SK-N-SH (cell line): ENCODE measurements around the gene PPP1R3F. TPM values are rescaled to one million over a fixed set of nuclear protein-coding genes. Genes with fewer than 3 reads are reported as not detected.

Experiments used
- CTCF ChIA-PET: fragments of 300-600, 350-600 bp; formaldehyde crosslinking; extraction: SDS; loops from one replicate; lab custom pipeline; 2021; lab: Yijun Ruan, JAX
- POLR2A ChIA-PET: fragments of 350-600 bp; sonication (Branson Sonifier 250); formaldehyde crosslinking; extraction: SDS; loops from one replicate; lab custom pipeline; 2020; ENCODE audit warnings: antibody characterized with exemption, inconsistent platforms; lab: Yijun Ruan, JAX
- DNase-seq: peaks from one replicate; pipeline ENCODE4 v3.0.0; 2012
- H2AFZ ChIP-seq: fragments of 200-600 bp; sonication (generic); 2 replicates; pipeline ENCODE4 v1.8.1; 2016; ENCODE audit warnings: antibody characterized with exemption, mild to moderate bottlenecking, low read depth
- H3F3A ChIP-seq: fragments of 200-600 bp; sonication (generic); replicated peaks from 2 replicates; pipeline ENCODE3; 2016; ENCODE audit warnings: antibody characterized with exemption, mild to moderate bottlenecking; ENCODE audit not compliant: insufficient read depth
- H3K27ac ChIP-seq, 2 experiments: fragments of 200-500 bp in 1 of 2; fragments of 200-600 bp in 1 of 2; sonication (Bioruptor generic) in 1 of 2; sonication (generic), shearing (Covaris generic) in 1 of 2; 2 replicates each; pipeline versions ENCODE4 v1.5.1 to v1.6.1; 2014 to 2016; ENCODE audit warnings: low read depth in 2 of 2, inconsistent platforms in 1 of 2, low read length in 1 of 2, mild to moderate bottlenecking in 1 of 2, mixed read lengths in 1 of 2
- H3K27me3 ChIP-seq: fragments of 200-600 bp; sonication (generic), shearing (Covaris generic); 2 replicates; pipeline ENCODE4 v1.6.1; 2016; ENCODE audit warnings: mixed run types; ENCODE audit not compliant: insufficient read depth
- H3K36me3 ChIP-seq, 2 experiments: fragments of 200-500 bp in 1 of 2; fragments of 200-600 bp in 1 of 2; sonication (Bioruptor generic) in 1 of 2; sonication (generic) in 1 of 2; replicated peaks in 1 of 2; 2 replicates each; pipeline versions ENCODE3 to v1.5.1; 2014 to 2016; ENCODE audit warnings: low read length in 1 of 2, mild to moderate bottlenecking in 1 of 2; ENCODE audit not compliant: insufficient read depth in 2 of 2, control insufficient read depth in 1 of 2
- H3K4me1 ChIP-seq, 2 experiments: fragments of 200-500 bp in 1 of 2; fragments of 200-600 bp in 1 of 2; sonication (Bioruptor generic) in 1 of 2; sonication (generic), shearing (Covaris generic) in 1 of 2; 2 replicates each; pipeline versions ENCODE4 v1.5.1 to v1.6.1; 2014 to 2016; ENCODE audit warnings: low read depth in 1 of 2, low read length in 1 of 2, mixed run types in 1 of 2; ENCODE audit not compliant: insufficient read depth in 2 of 2, control insufficient read depth in 1 of 2
- H3K4me2 ChIP-seq: fragments of 200-600 bp; sonication (generic), shearing (Covaris generic); 2 replicates; pipeline ENCODE4 v1.6.1; 2017; ENCODE audit warnings: mixed run types
- H3K4me3 ChIP-seq, 2 experiments: fragments of 200-500 bp in 1 of 2; fragments of 200-600 bp in 1 of 2; sonication (Bioruptor generic) in 1 of 2; sonication (generic), shearing (Covaris generic) in 1 of 2; 2 replicates each; pipeline versions ENCODE4 v1.5.1 to v1.8.1; 2014 to 2016; ENCODE audit warnings: low read depth in 2 of 2, inconsistent platforms in 1 of 2, low read length in 1 of 2, mild to moderate bottlenecking in 1 of 2, mixed read lengths in 1 of 2, moderate library complexity in 1 of 2
- H3K79me2 ChIP-seq: fragments of 200-600 bp; sonication (generic); 2 replicates; pipeline ENCODE4 v1.8.1; 2017; ENCODE audit warnings: mild to moderate bottlenecking; ENCODE audit not compliant: insufficient read depth
- H3K9ac ChIP-seq: fragments of 200-600 bp; sonication (generic); 2 replicates; pipeline ENCODE4 v1.6.1; 2017; ENCODE audit warnings: mixed run types
- H3K9me2 ChIP-seq: fragments of 200-600 bp; sonication (generic); 2 replicates; pipeline ENCODE4 v1.6.1; 2017; ENCODE audit warnings: mixed run types
- H3K9me3 ChIP-seq: fragments of 200-600 bp; sonication (generic); 2 replicates; pipeline ENCODE4 v1.6.1; 2017; ENCODE audit warnings: mixed run types, mild to moderate bottlenecking, moderate library complexity
- H4K20me1 ChIP-seq: fragments of 200-600 bp; sonication (generic); 2 replicates; pipeline ENCODE4 v1.6.1; 2017; ENCODE audit warnings: mild to moderate bottlenecking, mixed run types; ENCODE audit not compliant: insufficient read depth
- CHD2 ChIP-seq: fragments of 150-350 bp; IDR thresholded peaks from 2 replicates; pipeline ENCODE4 v1.6.1; 2018; ENCODE audit warnings: low read length; ENCODE audit not compliant: partially characterized antibody
- EZH2phosphoT487 ChIP-seq: fragments of 200-600 bp; sonication (generic); IDR thresholded peaks from 2 replicates; pipeline ENCODE4 v1.6.1; 2017; ENCODE audit warnings: low read depth, mixed run types, mild to moderate bottlenecking, antibody characterized with exemption, moderate library complexity, borderline replicate concordance
- GABPA ChIP-seq: IDR thresholded peaks from 2 replicates; pipeline ENCODE4 v1.4.0; 2012; ENCODE audit warnings: low read depth, mild to moderate bottlenecking
- GATA2 ChIP-seq: sonication (generic); formaldehyde crosslinking; IDR thresholded peaks from 2 replicates; pipeline ENCODE4 v1.5.0; 2020; ENCODE audit warnings: mild to moderate bottlenecking, missing genetic modification reagents
- MEF2A ChIP-seq: IDR thresholded peaks from 2 replicates; pipeline ENCODE4 v1.4.0; 2012; ENCODE audit warnings: low read depth, borderline replicate concordance
- NFIC ChIP-seq: IDR thresholded peaks from 2 replicates; pipeline ENCODE4 v1.4.0; 2012; ENCODE audit warnings: borderline replicate concordance
- PBX3 ChIP-seq: IDR thresholded peaks from 2 replicates; pipeline ENCODE4; 2012
- POLR2AphosphoS5 ChIP-seq: IDR thresholded peaks from 2 replicates; pipeline ENCODE4 v1.6.1; 2012; ENCODE audit warnings: low read depth, low read length
- RAD21 ChIP-seq: IDR thresholded peaks from 2 replicates; pipeline ENCODE4 v1.6.1; 2012; ENCODE audit warnings: mild to moderate bottlenecking, low read length
- REST ChIP-seq: IDR thresholded peaks from 2 replicates; pipeline ENCODE4 v1.6.1; 2012; ENCODE audit warnings: mild to moderate bottlenecking, low read depth, low read length, moderate library complexity
- SIN3A ChIP-seq: IDR thresholded peaks from 2 replicates; pipeline ENCODE4 v1.6.1; 2012; ENCODE audit warnings: low read depth, mild to moderate bottlenecking, low read length, moderate library complexity, borderline replicate concordance
- TEAD4 ChIP-seq: IDR thresholded peaks from 2 replicates; pipeline ENCODE4 v1.4.0; 2012; ENCODE audit warnings: mild to moderate bottlenecking, borderline replicate concordance; ENCODE audit not compliant: insufficient read depth
- YY1 ChIP-seq: IDR thresholded peaks from 2 replicates; pipeline ENCODE4 v1.4.0; 2012; ENCODE audit warnings: low read depth, mild to moderate bottlenecking
- ZBTB33 ChIP-seq: IDR thresholded peaks from 2 replicates; pipeline ENCODE4 v1.4.0; 2012; ENCODE audit warnings: low read depth, borderline replicate concordance
- WGBS: methylation state at CpG from one replicate; pipeline ENCODE4 v1.1.6; 2017; ENCODE audit warnings: low lambda C conversion rate; 5-methylcytosine and 5-hydroxymethylcytosine counted together
- polyA plus RNA-seq, 3 experiments: library from polyadenylated mRNA; depleted of rRNA; stranded (reverse); fragments of >200 nt; gene quantifications; 2 replicates each; pipeline ENCODE4 v1.2.3, GENCODE V29; 2012

PPP1R3F gene
- polyA plus RNA-seq, 1 of the 3 experiments (the other 2 are of a cell fraction): 6.2 TPM

- WGBS: 62% methylated on average over 6 of the region's 9 CpGs
- no peak overlapping the region for H3K4me2 ChIP-seq
- POLR2A ChIA-PET: no interaction called here
These were observed 20.0 kb upstream of the PPP1R3F start for GRCh38 chrX:49249616-49250015.

DNA sequence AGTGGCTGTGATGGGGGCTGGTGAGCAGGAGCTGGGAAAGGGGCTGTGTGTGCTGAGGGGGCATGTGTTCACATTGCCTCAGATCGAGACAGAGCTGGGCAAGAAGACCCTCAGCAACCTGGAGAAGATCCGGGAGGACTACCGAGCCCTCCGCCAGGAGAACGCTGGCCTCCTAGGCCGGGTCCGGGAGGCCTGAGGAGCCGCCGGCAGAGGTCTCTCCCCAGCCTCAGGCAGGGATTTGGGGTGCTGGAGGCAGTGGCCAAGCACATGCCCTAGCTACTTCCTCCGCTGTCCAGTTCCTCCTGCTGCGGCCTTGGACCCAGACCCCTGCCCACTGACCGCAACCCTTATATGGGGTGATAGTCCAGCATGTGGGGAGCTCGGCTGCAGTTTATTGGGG lies 19.5 kb upstream of the PPP1R3F start:
- Histone ChIP-seq H3K4me2 (no peak overlapping the region), H3F3A (no peaks in the 10 kb centered on the region), H2AFZ (no peak overlapping the region), H3K4me3 (no peak overlapping the region), H3K27me3 (no peaks in the 10 kb centered on the region), H3K27ac (no peak overlapping the region), H3K4me1 (no peaks in the 10 kb centered on the region; a peak in 1 of 4 replicates), H4K20me1 (no peaks in the 10 kb centered on the region), H3K9me2 (no peaks in the 10 kb centered on the region), H3K9me3 (no peaks in the 10 kb centered on the region), H3K9ac (no peak overlapping the region), H3K36me3 (no peaks in the 10 kb centered on the region), H3K79me2 (no peaks in the 10 kb centered on the region)
- POLR2A ChIA-PET: no interaction called here
- DNase-seq: no peak
- CTCF ChIA-PET: interaction anchor here (1.4 kb wide), 1 partner anchor 58 kb away, joined by 3 read pairs; no protein-coding TSS in a partner anchor
- WGBS: 81% methylated on average over 13 of the region's 13 CpGs
- TF ChIP-seq GATA2 (CRISPR knock-in tag): no peak
- no peak for TF ChIP-seq GABPA
- TF ChIP-seq SIN3A: no peak
- TF ChIP-seq CHD2: no peak
- TF ChIP-seq YY1: no peak
- no peak for TF ChIP-seq TEAD4
- no peak for TF ChIP-seq POLR2AphosphoS5
- no peak for TF ChIP-seq ZBTB33
- no peak for TF ChIP-seq RAD21
- no peak for TF ChIP-seq MEF2A
- TF ChIP-seq EZH2phosphoT487: no peak

More at GRCh38 chrX:49249616-49250015, 20.0 kb upstream of the PPP1R3F start:
- Histone ChIP-seq H3K4me1 (no peaks in the 10 kb centered on the region; a peak in 1 of 4 replicates), H3K79me2 (no peaks in the 10 kb centered on the region), H3K9me3 (no peaks in the 10 kb centered on the region), H3K4me3 (no peak overlapping the region), H3K9ac (no peak overlapping the region), H3K27ac (no peak overlapping the region), H4K20me1 (no peaks in the 10 kb centered on the region), H3K9me2 (no peaks in the 10 kb centered on the region), H3F3A (no peaks in the 10 kb centered on the region), H3K36me3 (no peaks in the 10 kb centered on the region), H2AFZ (no peak overlapping the region), H3K27me3 (no peaks in the 10 kb centered on the region)
- CTCF ChIA-PET: interaction anchor here (1.4 kb wide), 1 partner anchor 57 kb away, joined by 3 read pairs; no protein-coding TSS in a partner anchor
- no peak for DNase-seq
- TF ChIP-seq NFIC (no peak), REST (no peak), GABPA (no peak), POLR2AphosphoS5 (no peak), YY1 (no peak), PBX3 (no peak)
